Transverse colon (tissue), 4 donors: ENCODE results near the gene SHISA8. TPM values are rescaled to one million over a fixed set of nuclear protein-coding genes. Genes with fewer than 3 reads are reported as not detected.
A peak's percentile ranks its signal among the peaks of the same experiment; 100 is the strongest.

Experiments used
- DNase-seq: peaks from one replicate; pipeline ENCODE4 v3.0.0-alpha.2; 2019
- H3K27ac ChIP-seq, 4 donors: fragments of 200-600 bp; sonication (generic); 2 replicates each; pipeline ENCODE4 v1.5.1; 2016 to 2018; ENCODE audit warnings: inconsistent platforms in 4 of 4
- H3K27me3 ChIP-seq: fragments of 200-600 bp; sonication (generic); 2 replicates; pipeline ENCODE4 v1.5.1; 2017; ENCODE audit warnings: inconsistent platforms
- H3K36me3 ChIP-seq, 4 donors: fragments of 200-600 bp; sonication (generic); 2 replicates each; pipeline ENCODE4 v1.5.1; 2017 to 2019; ENCODE audit warnings: inconsistent platforms in 4 of 4
- H3K4me1 ChIP-seq, 4 donors: fragments of 200-600 bp; sonication (generic); 2 replicates each; pipeline ENCODE4 v1.5.1; 2017 to 2020; ENCODE audit warnings: inconsistent platforms in 4 of 4
- H3K4me3 ChIP-seq, 4 donors: fragments of 200-600 bp; sonication (generic); 1 replicate in 1 of 4; 2 replicates in 3 of 4; pipeline versions ENCODE4 v1.5.1 to v1.6.1; 2017 to 2019; ENCODE audit warnings: inconsistent platforms in 4 of 4
- H3K9me3 ChIP-seq, 2 donors: fragments of 200-600 bp; sonication (generic); 2 replicates each; pipeline ENCODE4 v1.5.1; 2017 to 2019; ENCODE audit warnings: inconsistent platforms in 2 of 2
- EP300 ChIP-seq: sonication (generic); formaldehyde crosslinking; IDR thresholded peaks from one replicate; pipeline ENCODE4 v1.6.1; 2017; ENCODE audit warnings: antibody characterized with exemption, low read depth
- POLR2A ChIP-seq: fragments of 450-650 bp; IDR thresholded peaks from one replicate; pipeline ENCODE4 v1.6.1; 2016; ENCODE audit warnings: antibody characterized with exemption, mild to moderate bottlenecking, moderate library complexity
- POLR2AphosphoS5 ChIP-seq, 3 donors: sonication (generic); formaldehyde crosslinking; IDR thresholded peaks; one replicate each; pipeline ENCODE4 v1.6.1; 2016; ENCODE audit warnings: antibody characterized with exemption in 3 of 3
- WGBS, 2 donors: methylation state at CpG; one replicate each; pipeline ENCODE4 v1.1.5; 2018; ENCODE audit warnings: low coverage in 1 of 2; 5-methylcytosine and 5-hydroxymethylcytosine counted together
- in situ Hi-C, 4 donors: fragments of 200-750 bp; cut with MboI; loops; one replicate each; pipeline versions ENCODE4 v1.15.0 to v1.15.1; 2017; ENCODE audit warnings: low sequenced_read_pairs in 3 of 4, low pct_ligation_motif_present in 1 of 4, low pct_unique_long_range_greater_than_20kb in 1 of 4
- intact Hi-C: fragments of 100-400 bp; cut with DNase I; formaldehyde crosslinking; loops from one replicate; pipeline ENCODE4 v1.15.1; 2023; ENCODE audit warnings: low total_unique reads
- total RNA-seq, 4 donors: library from RNA; depleted of rRNA; stranded (reverse); fragments of >200 nt; gene quantifications; one replicate each; pipeline ENCODE4 v1.1.0, GENCODE V29; 2016
- TF ChIP-seq, protein P1 (sequence below), 5 experiments: fragments of 200-600 bp in 3 of 5; fragments of 450-650 bp in 2 of 5; sonication (generic) in 3 of 5; IDR thresholded peaks; 1 replicate in 2 of 5; 2 replicates in 3 of 5; pipeline ENCODE4 v1.5.1; 2016 to 2017; ENCODE audit warnings: antibody characterized with exemption in 5 of 5, inconsistent platforms in 3 of 5, mild to moderate bottlenecking in 2 of 5, moderate library complexity in 1 of 5

The SHISA8 gene
- total RNA-seq, 4 donors from 2014 or later = 0.32 TPM; not detected in 3

DNA sequence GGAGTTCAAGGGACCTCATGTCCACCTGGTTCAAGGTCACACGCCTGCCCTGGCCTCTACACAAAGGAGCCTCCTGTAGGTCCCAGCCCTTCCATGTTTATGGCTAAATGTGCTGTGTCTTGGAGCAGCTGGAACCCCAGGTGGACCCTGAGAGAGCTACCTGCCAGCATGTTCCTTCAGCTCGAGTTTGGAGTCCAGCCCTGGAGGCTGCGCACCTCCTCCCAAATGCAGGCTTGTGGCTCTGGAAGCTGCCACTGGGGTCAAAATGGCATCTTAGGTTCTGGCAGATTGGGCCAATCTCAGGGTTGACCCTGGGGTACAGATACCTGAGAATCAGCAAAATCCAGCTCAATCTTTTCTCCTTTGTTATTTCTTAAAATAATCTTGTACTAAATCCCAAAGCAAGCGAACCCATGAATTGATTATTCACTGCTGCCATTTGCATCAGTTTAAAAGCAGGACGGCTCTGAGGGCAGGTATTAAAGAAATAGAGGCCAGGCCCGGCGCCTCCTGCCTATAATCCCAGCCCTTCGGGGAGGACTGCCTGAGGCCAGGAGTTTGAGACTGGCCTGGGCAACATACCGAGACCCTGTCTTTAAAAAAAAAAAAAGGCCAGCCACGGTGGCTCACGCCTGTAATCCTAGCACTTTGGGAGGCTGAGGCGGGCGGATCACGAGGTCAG, 8.9 kb upstream of the SHISA8 start:
- 83 to 87% methylated on average over 7 to 14 of the region's 14 CpGs for WGBS, 2 donors
- peaks cover 9 to 31% (median 24%) of the 10 kb centered on the region in 4 donors for H3K4me1 ChIP-seq
- H3K9me3 ChIP-seq = no peaks in the 10 kb centered on the region
- no peak for TF ChIP-seq POLR2A
- TF ChIP-seq EP300 = no peak
- no peak for TF ChIP-seq POLR2AphosphoS5 (IDR thresholded peaks at IDR 0.05)
- TF ChIP-seq, protein P1, sequence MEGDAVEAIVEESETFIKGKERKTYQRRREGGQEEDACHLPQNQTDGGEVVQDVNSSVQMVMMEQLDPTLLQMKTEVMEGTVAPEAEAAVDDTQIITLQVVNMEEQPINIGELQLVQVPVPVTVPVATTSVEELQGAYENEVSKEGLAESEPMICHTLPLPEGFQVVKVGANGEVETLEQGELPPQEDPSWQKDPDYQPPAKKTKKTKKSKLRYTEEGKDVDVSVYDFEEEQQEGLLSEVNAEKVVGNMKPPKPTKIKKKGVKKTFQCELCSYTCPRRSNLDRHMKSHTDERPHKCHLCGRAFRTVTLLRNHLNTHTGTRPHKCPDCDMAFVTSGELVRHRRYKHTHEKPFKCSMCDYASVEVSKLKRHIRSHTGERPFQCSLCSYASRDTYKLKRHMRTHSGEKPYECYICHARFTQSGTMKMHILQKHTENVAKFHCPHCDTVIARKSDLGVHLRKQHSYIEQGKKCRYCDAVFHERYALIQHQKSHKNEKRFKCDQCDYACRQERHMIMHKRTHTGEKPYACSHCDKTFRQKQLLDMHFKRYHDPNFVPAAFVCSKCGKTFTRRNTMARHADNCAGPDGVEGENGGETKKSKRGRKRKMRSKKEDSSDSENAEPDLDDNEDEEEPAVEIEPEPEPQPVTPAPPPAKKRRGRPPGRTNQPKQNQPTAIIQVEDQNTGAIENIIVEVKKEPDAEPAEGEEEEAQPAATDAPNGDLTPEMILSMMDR (IDR thresholded peaks at IDR 0.05) = no peak
- no peaks in the 10 kb centered on the region for H3K36me3 ChIP-seq
- no peak for DNase-seq
- intact Hi-C loops = no loop called here
- H3K4me3 ChIP-seq = no peak overlapping the region
- in situ Hi-C loops = no loop called here
- no peak overlapping the region for H3K27ac ChIP-seq
- peaks cover 65% of the 10 kb centered on the region for H3K27me3 ChIP-seq

DNA sequence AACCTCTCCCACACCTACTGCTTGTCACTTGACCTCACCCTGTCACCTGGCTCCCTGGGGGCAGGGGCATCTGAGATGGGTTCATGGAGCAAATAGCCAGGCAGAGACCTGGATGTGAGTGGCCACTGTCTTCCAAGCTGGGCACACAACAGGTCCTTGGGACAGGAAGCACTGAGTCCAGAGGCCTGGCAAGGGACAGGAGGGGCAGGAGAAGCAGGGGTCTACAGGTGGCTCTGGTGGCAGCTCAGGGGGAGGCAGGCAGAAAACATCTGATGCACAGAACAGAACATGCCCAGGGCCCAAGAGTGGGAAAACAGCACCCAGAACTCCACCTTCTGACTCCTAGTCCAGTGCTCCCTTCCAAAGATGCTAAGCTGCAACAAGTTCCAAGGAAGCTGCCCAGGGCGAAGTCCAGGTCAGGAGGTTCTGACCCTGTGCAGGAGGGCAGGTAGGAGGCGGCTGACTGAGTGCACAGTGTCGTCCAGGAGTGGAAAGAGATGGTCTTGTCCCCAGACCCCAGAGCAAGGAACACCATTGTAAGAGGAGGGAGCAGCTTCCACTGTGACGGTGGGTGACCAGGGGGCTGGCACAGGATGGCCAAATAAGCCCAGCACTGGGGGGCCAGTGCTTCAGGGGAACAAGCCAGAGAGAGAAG, 8.2 kb upstream of the SHISA8 start:
- no peaks in the 10 kb centered on the region for H3K9me3 ChIP-seq
- H3K27ac ChIP-seq = no peak overlapping the region
- TF ChIP-seq EP300 = no peak
- no peak for TF ChIP-seq POLR2A
- TF ChIP-seq, protein P1 (IDR thresholded peaks at IDR 0.05) = no peak
- TF ChIP-seq POLR2AphosphoS5 (IDR thresholded peaks at IDR 0.05) = no peak
- peaks cover 9 to 37% (median 28%) of the 10 kb centered on the region in 4 donors for H3K4me1 ChIP-seq
- H3K36me3 ChIP-seq = no peaks in the 10 kb centered on the region
- no peak for DNase-seq
- WGBS, 2 donors = 85% methylated on average over 4 of the region's 4 CpGs; no CpG with 5 or more reads in 1 of the 2 donors
- in situ Hi-C loops (no loop called here), intact Hi-C loops (no loop called here)
- H3K4me3 ChIP-seq = no peak overlapping the region
- peaks cover 68% of the 10 kb centered on the region for H3K27me3 ChIP-seq

DNA sequence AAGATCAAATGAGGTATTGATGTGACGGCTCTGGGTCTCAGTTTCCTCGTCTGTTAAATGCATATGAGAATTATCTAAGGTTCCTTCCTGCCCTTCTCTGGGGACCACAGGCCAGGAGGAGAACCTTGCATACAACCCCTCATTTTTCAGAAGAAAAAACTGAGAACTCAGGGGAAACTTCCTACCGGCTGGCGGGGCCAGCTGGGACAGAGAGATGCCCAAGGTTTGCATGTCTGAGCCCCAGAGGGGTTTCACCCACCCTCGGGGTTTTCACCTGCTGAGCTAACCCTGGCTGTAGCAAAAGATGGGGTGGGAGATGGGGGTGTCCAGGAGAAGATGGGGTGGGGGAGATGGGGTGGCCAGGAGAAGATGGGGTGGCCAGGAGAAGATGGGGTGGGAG, 7.5 kb upstream of the SHISA8 start:
- intact Hi-C loops (no loop called here), in situ Hi-C loops (no loop called here)
- DNase-seq = no peak
- no peaks in the 10 kb centered on the region for H3K36me3 ChIP-seq
- H3K4me3 ChIP-seq = no peak overlapping the region
- H3K9me3 ChIP-seq = no peaks in the 10 kb centered on the region
- H3K27me3 ChIP-seq = peaks cover 69% of the 10 kb centered on the region
- H3K4me1 ChIP-seq = peaks cover 9 to 40% (median 32%) of the 10 kb centered on the region in 4 donors
- TF ChIP-seq POLR2AphosphoS5 (IDR thresholded peaks at IDR 0.05) = no peak
- H3K27ac ChIP-seq = no peak overlapping the region
- WGBS, 2 donors = 75 to 83% methylated on average over 2 to 5 of the region's 5 CpGs

DNA sequence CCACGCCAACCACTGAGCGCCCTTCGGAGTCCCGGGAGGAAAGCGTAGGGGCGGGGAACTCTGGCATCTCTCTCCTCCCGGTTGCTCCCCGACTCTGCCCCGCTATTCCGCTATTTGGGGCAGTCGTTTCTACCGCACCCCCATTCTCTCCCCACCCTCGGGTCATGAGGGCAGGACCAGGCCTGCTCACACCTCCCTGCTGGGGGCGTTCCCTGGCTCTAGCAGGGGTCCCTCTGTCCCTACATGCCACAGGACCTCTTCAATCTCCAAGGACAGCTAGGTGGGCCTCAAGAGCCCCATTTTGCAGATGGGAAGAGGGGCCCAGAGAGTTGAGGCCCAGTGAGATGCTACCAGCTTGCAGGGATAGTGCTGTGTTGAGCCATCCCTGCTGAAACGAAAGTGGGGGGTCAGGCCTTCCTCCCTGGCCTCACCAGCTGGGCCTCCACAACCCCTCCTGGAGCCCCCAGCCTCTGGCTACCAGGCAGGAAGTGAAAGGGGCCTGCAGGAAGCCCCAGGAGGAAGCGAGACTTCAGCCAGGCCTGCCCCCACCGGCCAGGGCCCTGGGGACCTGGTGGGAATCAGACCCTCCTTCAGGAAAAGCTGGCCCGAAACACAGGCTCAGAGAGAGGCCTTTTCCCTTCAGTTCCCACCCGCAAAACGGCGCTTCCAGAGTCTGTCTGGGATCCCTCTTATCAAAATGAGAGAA, 5.5 kb upstream of the SHISA8 start:
- in situ Hi-C loops = no loop called here
- H3K4me3 ChIP-seq = peak overlapping the region in 3 of 4 donors; percentile 41 to 58 (median 42)
- H3K4me1 ChIP-seq = peaks cover 9 to 30% (median 21%) of the 10 kb centered on the region in 4 donors
- no peaks in the 10 kb centered on the region for H3K9me3 ChIP-seq
- 48% methylated on average over 21 of the region's 21 CpGs; no CpG with 5 or more reads in 1 of the 2 donors for WGBS, 2 donors
- DNase-seq = peak; percentile 44
- intact Hi-C loops = no loop called here
- peak overlapping the region; percentile 51 to 64 (median 56) for H3K27ac ChIP-seq
- H3K36me3 ChIP-seq = no peaks in the 10 kb centered on the region
- TF ChIP-seq POLR2AphosphoS5 (IDR thresholded peaks at IDR 0.05) (no peak), EP300 (no peak), POLR2A (no peak)
- TF ChIP-seq, protein P1 (IDR thresholded peaks at IDR 0.05) = no peak
- H3K27me3 ChIP-seq = peaks cover 69% of the 10 kb centered on the region
